Endothelial cell of umbilical vein (primary cell): ENCODE measurements around the gene DOLPP1. TPM values are rescaled to one million over a fixed set of nuclear protein-coding genes. Genes with fewer than 3 reads are reported as not detected.

Experiments used
- BruUV-seq: library from RNA; stranded (reverse); fragments of 400-500 nt; replicated peaks from 2 replicates; lab custom pipeline; 2021; lab: Mats Ljungman, UMichigan
- CTCF ChIA-PET: fragments of 300-600, 350-600 bp; sonication (Branson Sonifier 250); formaldehyde crosslinking; loops from one replicate; lab custom pipeline; 2021; ENCODE audit warnings: antibody characterized with exemption, inconsistent platforms; lab: Charles Lee
- POLR2A ChIA-PET: fragments of 300-600, 350-600 bp; sonication (Branson Sonifier 250); formaldehyde crosslinking; loops from one replicate; lab custom pipeline; 2021; ENCODE audit warnings: antibody characterized with exemption, inconsistent platforms; lab: Charles Lee
- DNase-seq: peaks from one replicate; pipeline ENCODE4 v3.0.0-alpha.2; 2011; ENCODE audit warnings: low read depth, low spot score
- FAIRE-seq: peaks from 2 replicates; lab custom pipeline; 2011; peaks lifted over from hg19 to GRCh38; lab: Jason Lieb, UNC
- H2AFZ ChIP-seq: 2 replicates; pipeline ENCODE4 v1.6.0; 2012; ENCODE audit warnings: low read depth, low read length, control low read depth, inconsistent platforms
- H3K27ac ChIP-seq: 2 replicates; pipeline ENCODE4 v1.5.1; 2011; ENCODE audit warnings: low read depth, mild to moderate bottlenecking, control low read depth, low read length, moderate library complexity; ENCODE audit not compliant: insufficient read depth
- H3K27me3 ChIP-seq, 2 experiments: 2 replicates each; pipeline versions ENCODE4 v1.6.0 to v1.6.1; 2011; ENCODE audit warnings: low read length in 2 of 2, mixed read lengths in 1 of 2; ENCODE audit not compliant: control insufficient read depth in 2 of 2, insufficient read depth in 2 of 2
- H3K36me3 ChIP-seq, 2 experiments: 2 replicates in 1 of 2; 3 replicates in 1 of 2; pipeline ENCODE4 v1.5.1; 2011; ENCODE audit warnings: low read length in 2 of 2, mild to moderate bottlenecking in 1 of 2, moderate library complexity in 1 of 2; ENCODE audit not compliant: control insufficient read depth in 2 of 2, insufficient read depth in 2 of 2; ENCODE audit errors: extremely low read depth in 1 of 2
- H3K4me1 ChIP-seq: 3 replicates; pipeline ENCODE4 v1.5.1; 2011; ENCODE audit warnings: mild to moderate bottlenecking, low read length; ENCODE audit not compliant: control insufficient read depth, insufficient read depth; ENCODE audit errors: extremely low read depth
- H3K4me2 ChIP-seq: 2 replicates; pipeline ENCODE4 v1.6.1; 2011; ENCODE audit warnings: low read length, control low read depth, mixed read lengths; ENCODE audit not compliant: insufficient read depth
- H3K4me3 ChIP-seq, 3 experiments: fragments of 200-600 bp in 1 of 3; sonication (generic), shearing (Covaris generic) in 1 of 3; replicated peaks in 1 of 3; 2 replicates each; pipeline ENCODE4 v1.5.1; 2011 to 2016; ENCODE audit warnings: control low read depth in 3 of 3, low read length in 3 of 3, mild to moderate bottlenecking in 2 of 3, inconsistent platforms in 1 of 3, low read depth in 1 of 3, moderate library complexity in 1 of 3; ENCODE audit not compliant: insufficient read depth in 1 of 3
- H3K79me2 ChIP-seq: 2 replicates; pipeline ENCODE4 v1.6.0; 2012; ENCODE audit warnings: low read length, inconsistent platforms; ENCODE audit not compliant: control insufficient read depth, insufficient read depth
- H3K9ac ChIP-seq: replicated peaks from 2 replicates; pipeline ENCODE3; 2011; ENCODE audit warnings: low read length, control low read depth; ENCODE audit not compliant: insufficient read depth; ENCODE audit errors: extremely low read depth
- H3K9me1 ChIP-seq: replicated peaks from 3 replicates; pipeline ENCODE4 v1.6.0; 2011; ENCODE audit warnings: mild to moderate bottlenecking, low read length; ENCODE audit not compliant: control insufficient read depth, insufficient read depth; ENCODE audit errors: extremely low read depth
- H3K9me3 ChIP-seq: replicated peaks from 2 replicates; pipeline ENCODE4 v1.5.1; 2012; ENCODE audit warnings: low read length, inconsistent platforms; ENCODE audit not compliant: control insufficient read depth, insufficient read depth
- H4K20me1 ChIP-seq: replicated peaks from 2 replicates; pipeline ENCODE3; 2011; ENCODE audit warnings: mild to moderate bottlenecking, low read length; ENCODE audit not compliant: control insufficient read depth, insufficient read depth; ENCODE audit errors: extremely low read depth
- CTCF ChIP-seq, 2 donors: IDR thresholded peaks; 1 replicate in 1 of 2; 2 replicates in 1 of 2; pipeline ENCODE4 v1.5.1; 2011; ENCODE audit warnings: low read length in 2 of 2, mild to moderate bottlenecking in 2 of 2, moderate library complexity in 2 of 2, control low read depth in 1 of 2, inconsistent platforms in 1 of 2, low read depth in 1 of 2; ENCODE audit not compliant: insufficient read depth in 1 of 2; ENCODE audit errors: extremely low read depth in 1 of 2
- EZH2 ChIP-seq: IDR thresholded peaks from 2 replicates; pipeline ENCODE4 v1.6.1; 2012; ENCODE audit warnings: borderline replicate concordance, low read depth, mild to moderate bottlenecking, moderate library complexity, low read length, inconsistent platforms; ENCODE audit not compliant: severe bottlenecking
- FOS ChIP-seq: IDR thresholded peaks from 2 replicates; pipeline ENCODE4 v1.6.1; 2011; ENCODE audit warnings: mild to moderate bottlenecking, low read length, moderate library complexity, borderline replicate concordance; ENCODE audit not compliant: insufficient read depth
- GATA2 ChIP-seq: IDR thresholded peaks from 2 replicates; pipeline ENCODE4 v1.7.0; 2011; ENCODE audit warnings: low read depth, mild to moderate bottlenecking, moderate library complexity, mixed read lengths, low read length; ENCODE audit not compliant: insufficient read length, insufficient read depth
- JUN ChIP-seq: IDR thresholded peaks from 2 replicates; pipeline ENCODE4 v1.6.1; 2011; ENCODE audit warnings: borderline replicate concordance, low read depth; ENCODE audit not compliant: insufficient read length, insufficient read depth
- MAX ChIP-seq: IDR thresholded peaks from 2 replicates; pipeline ENCODE4 v1.6.1; 2011; ENCODE audit not compliant: insufficient read depth, insufficient read length
- MYC ChIP-seq: IDR thresholded peaks from one replicate; pipeline ENCODE4 v1.6.1; 2011; ENCODE audit warnings: mild to moderate bottlenecking, low read depth, low read length
- POLR2A ChIP-seq: IDR thresholded peaks from 2 replicates; pipeline ENCODE4 v1.6.1; 2012; ENCODE audit warnings: low read depth, mild to moderate bottlenecking, control low read depth, low read length
- POLR2AphosphoS5 ChIP-seq: IDR thresholded peaks from 2 replicates; pipeline ENCODE4 v1.6.1; 2012; ENCODE audit warnings: low read depth, mild to moderate bottlenecking, control low read depth, low read length, moderate library complexity; ENCODE audit not compliant: insufficient read depth
- dilution Hi-C: fragments of 300-500 bp; cut with MboI; formaldehyde crosslinking; loops from one replicate; pipeline ENCODE4 v1.15.0; 2019; ENCODE audit warnings: low sequenced_read_pairs; ENCODE audit not compliant: extremely low pct_ligation_motif_present
- intact Hi-C: fragments of 100-400 bp; cut with micrococcal nuclease; formaldehyde crosslinking; loops from one replicate; pipeline ENCODE4 v1.10.0; 2022
- polyA plus RNA-seq, 4 experiments: library from polyadenylated mRNA; depleted of rRNA in 3 of 4; stranded (reverse) in 3 of 4; unstranded in 1 of 4; fragments of >200 nt; gene quantifications; 2 replicates each; pipeline versions ENCODE4 v1.2.1 to v1.2.3, GENCODE V29; 2011 to 2012; ENCODE audit warnings: missing spikeins in 1 of 4
- total RNA-seq: library from RNA; stranded (reverse); gene quantifications from 2 replicates; pipeline ENCODE4 v1.2.3, GENCODE V29; 2021

The DOLPP1 gene
- total and polyA plus RNA-seq, 2 donors (not counting 3 experiments of a cell fraction or from before 2014, with no cell fraction given) = 17.7 to 28.3 TPM

DNA sequence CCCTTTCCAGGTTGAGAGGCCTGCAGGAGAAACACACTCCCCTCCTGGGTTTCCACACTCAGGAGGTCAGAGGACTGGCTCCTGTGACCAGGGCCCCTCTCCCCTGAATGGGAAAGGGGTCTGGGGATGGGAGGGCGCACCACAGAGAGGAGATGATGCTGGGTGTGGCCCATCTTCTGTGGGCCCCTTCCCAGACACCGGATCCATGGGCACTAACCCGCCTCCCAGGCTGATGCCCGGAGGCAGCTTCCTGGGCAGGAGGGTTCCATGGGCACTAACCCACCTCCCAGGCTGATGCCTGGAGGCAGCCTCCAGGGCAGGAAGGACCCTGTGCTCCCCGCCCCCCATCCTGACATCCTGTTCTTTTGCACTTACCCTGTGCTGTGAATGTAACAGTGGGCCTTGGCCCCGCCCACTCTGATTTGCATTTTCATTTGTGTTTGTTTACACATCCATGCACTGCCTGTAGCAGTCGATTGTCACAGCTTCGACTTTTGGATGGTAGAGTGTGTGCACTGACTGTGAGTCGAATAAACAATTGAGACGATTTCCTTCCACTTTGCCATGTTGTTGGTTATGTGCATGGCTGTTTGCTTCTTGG, 9.3 kb upstream of the DOLPP1 start:
- H4K20me1 ChIP-seq = no peaks in the 10 kb centered on the region
- no peaks in the 10 kb centered on the region for H3K9me1 ChIP-seq
- no peaks in the 10 kb centered on the region for H3K9me3 ChIP-seq
- no TSS peak for BruUV-seq
- ChIA-PET CTCF (no interaction called here), POLR2A (no interaction called here)
- intact Hi-C loops (no loop called here), dilution Hi-C loops (no loop called here)
- no peaks in the 10 kb centered on the region for H3K79me2 ChIP-seq
- H3K9ac ChIP-seq = no peak overlapping the region
- TF ChIP-seq FOS = no peak
- TF ChIP-seq EZH2 = no peak
- no peak for TF ChIP-seq MAX
- no peak for TF ChIP-seq JUN
- no peak for TF ChIP-seq POLR2AphosphoS5
- no peak for TF ChIP-seq GATA2
- no peak for TF ChIP-seq CTCF (IDR thresholded peaks at IDR 0.05; ENCODE audit: extremely low read depth in 1 of 2, insufficient read depth in 1 of 2, low read depth in 1 of 2, low read length in 2 of 2)
- TF ChIP-seq MYC = no peak
- TF ChIP-seq POLR2A = no peak
- H3K27me3 ChIP-seq = no peaks in the 10 kb centered on the region
- H2AFZ ChIP-seq = no peak overlapping the region
- H3K36me3 ChIP-seq = peaks cover 0 to 20% of the 10 kb centered on the region in 2 experiments
- DNase-seq (no peak), FAIRE-seq (no peak)
- no peaks in the 10 kb centered on the region for H3K4me1 ChIP-seq
- no peak overlapping the region for H3K4me3 ChIP-seq
- H3K27ac ChIP-seq = no peak overlapping the region
- no peak overlapping the region for H3K4me2 ChIP-seq
